Fibroblast of villous mesenchyme (primary cell): Measurements from ENCODE around the gene TCERG1L. TPM values are rescaled to one million over a fixed set of nuclear protein-coding genes. Genes with fewer than 3 reads are reported as not detected.

Experiments
- DNase-seq: peaks from one replicate; pipeline ENCODE4 v3.0.0-alpha.2; 2010; ENCODE audit warnings: low read depth
- H3K4me3 ChIP-seq: 2 replicates; pipeline ENCODE4 v1.5.1; 2011; ENCODE audit warnings: low read depth, mild to moderate bottlenecking, low read length
- CTCF ChIP-seq: IDR thresholded peaks from 2 replicates; pipeline ENCODE4 v1.5.1; 2012; ENCODE audit warnings: low read depth, mild to moderate bottlenecking, low read length; ENCODE audit not compliant: insufficient read depth
- total RNA-seq: library from RNA; depleted of rRNA; stranded (reverse); fragments of >200 nt; gene quantifications from 2 replicates; pipeline ENCODE4 v1.2.3, GENCODE V29; 2012

TCERG1L gene
- total RNA-seq, 1 donor, result not detected

DNA sequence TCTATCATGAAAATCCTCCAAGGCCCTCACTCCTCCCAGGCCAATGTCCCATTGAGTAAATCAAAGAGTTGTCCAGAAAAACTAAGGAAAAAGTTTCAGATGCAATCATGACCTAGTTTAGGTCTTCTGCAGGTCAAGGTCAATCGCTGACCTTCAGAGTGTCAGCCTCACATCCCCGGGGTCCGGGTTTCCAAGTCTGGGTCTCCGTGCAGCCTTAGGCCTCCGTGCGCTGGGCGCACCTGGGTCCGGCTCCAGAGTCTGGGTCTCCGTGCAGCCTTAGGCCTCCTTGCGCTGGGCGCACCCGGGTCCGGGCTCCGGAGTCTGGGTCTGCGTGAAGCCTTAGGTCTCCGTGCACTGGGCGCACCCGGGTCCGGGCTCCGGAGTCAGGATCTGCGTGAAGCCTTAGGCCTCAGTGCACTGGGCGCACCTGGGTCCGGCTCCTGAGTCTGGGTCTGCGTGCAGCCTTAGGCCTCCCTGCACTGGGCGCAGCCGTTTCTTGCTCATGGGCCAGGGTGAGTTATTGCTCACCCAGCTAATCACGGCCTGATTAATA lies 236.2 kb downstream of the TCERG1L start:
- DNase-seq, result no peak
- no peak for TF ChIP-seq CTCF
- H3K4me3 ChIP-seq, result no peak overlapping the region

GRCh38 chr10:131074682-131075081 lies 236.8 kb downstream of the TCERG1L start:
- no peak overlapping the region for H3K4me3 ChIP-seq
- no peak for DNase-seq
- TF ChIP-seq CTCF, result no peak

DNA sequence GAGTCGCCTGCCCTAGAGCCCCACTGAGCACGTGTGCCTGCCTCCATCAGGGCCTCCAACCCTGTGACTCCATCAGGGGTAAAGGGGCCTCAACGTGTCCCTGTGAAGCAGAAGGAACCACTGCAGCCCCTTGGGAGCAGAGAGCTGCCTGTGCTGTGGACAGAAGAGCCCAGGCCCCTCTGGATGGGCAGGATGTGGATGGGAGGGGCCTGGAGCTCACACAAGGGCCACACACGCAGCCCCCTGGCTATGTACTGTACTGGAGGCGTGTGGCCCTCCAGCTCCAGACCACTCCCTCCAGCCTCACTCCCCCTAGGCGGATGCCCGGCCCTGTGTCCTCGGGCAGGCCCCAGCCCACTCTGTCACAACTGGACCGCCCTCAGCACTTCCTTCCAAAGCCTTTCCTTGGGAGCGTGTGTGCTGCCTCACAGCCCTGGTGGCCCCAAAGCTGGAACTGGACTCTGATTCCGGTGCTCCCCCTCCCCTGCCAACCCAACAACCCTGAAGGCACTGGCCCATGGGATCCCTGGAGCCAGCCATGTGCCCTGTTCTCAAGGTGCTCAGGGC lies 238.0 kb downstream of the TCERG1L start:
- no peak for DNase-seq
- H3K4me3 ChIP-seq, result no peak overlapping the region
- TF ChIP-seq CTCF, result no peak

- no peak for DNase-seq
- TF ChIP-seq CTCF, result no peak
- H3K4me3 ChIP-seq, result no peak overlapping the region
Observed at GRCh38 chr10:131072651-131073468, 238.7 kb downstream of the TCERG1L start.

- no peak for TF ChIP-seq CTCF
- no peak for DNase-seq
- no peak overlapping the region for H3K4me3 ChIP-seq
Observed at GRCh38 chr10:131071721-131072120, 239.8 kb downstream of the TCERG1L start.

- H3K4me3 ChIP-seq, result no peak overlapping the region
- TF ChIP-seq CTCF, result no peak
- no peak for DNase-seq
Observed at GRCh38 chr10:131070856-131071255, 240.7 kb downstream of the TCERG1L start.
